Measurements from ENCODE around the gene EML6. TPM values are rescaled to one million over a fixed set of nuclear protein-coding genes. Genes with fewer than 3 reads are reported as not detected.

EML6 gene
- total RNA-seq, 1 experiment from 2014 or later: 1.5 TPM

- peak overlapping the region; percentile 96 for H3K4me2 ChIP-seq (ENCODE audit: insufficient read depth, insufficient read length, low read length)
- no peaks in the 10 kb centered on the region for H3K9me3 ChIP-seq (ENCODE audit: control insufficient read depth, low read depth, low read length)
- H3K79me1 ChIP-seq (ENCODE audit: insufficient read depth, low read depth, low read length, poor library complexity, severe bottlenecking): no peaks in the 10 kb centered on the region
- no peak overlapping the region for H2BK12ac ChIP-seq (ENCODE audit: insufficient read length, low read depth, low read length)
- H3K9ac ChIP-seq (ENCODE audit: extremely low read depth, insufficient read length, low read length): peak overlapping the region; percentile 77
- no peak overlapping the region for H3K4ac ChIP-seq (ENCODE audit: low read depth, low read length)
- H2BK120ac ChIP-seq (ENCODE audit: low read depth, low read length, poor library complexity, severe bottlenecking): no peak overlapping the region
- no peak overlapping the region for H2BK20ac ChIP-seq (ENCODE audit: low read depth, low read length, poor library complexity, severe bottlenecking)
- no peak overlapping the region for H3K56ac ChIP-seq (ENCODE audit: insufficient read length, low read depth, low read length)
- no peak overlapping the region for H4K91ac ChIP-seq (ENCODE audit: insufficient read length, low read depth, low read length)
- H3K27me3 ChIP-seq (ENCODE audit: insufficient read depth, low read length): peaks cover 22% of the 10 kb centered on the region; the same call in 1 of the 2 replicates
- H3K4me3 Mint-ChIP-seq: peak overlapping the region; percentile 91 to 92
- H4K20me1 ChIP-seq (ENCODE audit: control insufficient read depth, insufficient read depth, insufficient read length): no peaks in the 10 kb centered on the region
- H3K4me1 ChIP-seq (ENCODE audit: insufficient read depth, low read length): no peaks in the 10 kb centered on the region
- H3K4me1 Mint-ChIP-seq: peaks cover 10 to 14% of the 10 kb centered on the region in 2 experiments
- no peak overlapping the region for H3T11ph ChIP-seq (ENCODE audit: low read length)
- TF ChIP-seq CTCF (conservative IDR thresholded peaks at IDR 0.05): no peak
- no CpG with 5 or more reads among the region's 10 CpGs for WGBS (ENCODE audit: extremely low coverage, insufficient read length, low lambda C conversion rate)
- DNase-seq: no peak
- H3K79me2 ChIP-seq (ENCODE audit: insufficient read depth, low read length): no peaks in the 10 kb centered on the region
- H4K8ac ChIP-seq (replicated peaks; ENCODE audit: insufficient read length, low read depth, low read length): no peak overlapping the region
- H2BK15ac ChIP-seq (ENCODE audit: low read depth, low read length): no peak overlapping the region
- H3K23me2 ChIP-seq (ENCODE audit: insufficient read length, low read depth, low read length, poor library complexity, severe bottlenecking): peaks cover 20% of the 10 kb centered on the region
- peaks cover 56% of the 10 kb centered on the region for H3K27me3 Mint-ChIP-seq (ENCODE audit: low read depth)
- H2BK5ac ChIP-seq (ENCODE audit: insufficient read length, low read length): no peak overlapping the region
- H3K9me3 Mint-ChIP-seq: no peaks in the 10 kb centered on the region; a peak in 1 of 5 replicates
- H3K23ac ChIP-seq (ENCODE audit: insufficient read length, low read depth, low read length): no peak overlapping the region
- H3K27ac ChIP-seq (ENCODE audit: insufficient read length, low read depth, low read length): no peak overlapping the region
- no peak overlapping the region for H2AK5ac ChIP-seq (ENCODE audit: insufficient read length, low read length)
- peak overlapping the region in 1 of 3 experiments; percentile 92; a peak in 2 of 7 replicates for H3K27ac Mint-ChIP-seq
- H4K5ac ChIP-seq (ENCODE audit: insufficient read length, low read depth, low read length): no peak overlapping the region
- no peak overlapping the region for H3K14ac ChIP-seq (ENCODE audit: insufficient read depth, low read length)
- H3K18ac ChIP-seq (ENCODE audit: insufficient read length, low read depth, low read length): no peak overlapping the region
- peaks cover 0 to 2% (median 0%) of the 10 kb centered on the region in 3 experiments; a peak in 1 of 7 replicates for H3K36me3 Mint-ChIP-seq (ENCODE audit: insufficient read depth in 1 of 3, low read depth in 3 of 3)
- H2AFZ ChIP-seq (ENCODE audit: low read length): peak overlapping the region; percentile 35
Observed at GRCh38 chr2:54722641-54723040, 821 bp upstream of the EML6 start.
